SKM-1 (cell line): ENCODE measurements around the gene STKLD1.
"Not testable (repeated sequence)": the region's sequence is repeated elsewhere in the genome, so short reads cannot be mapped to it uniquely, and the experiment has no call there.

ENCODE experiments used
- DNase-seq: peaks from one replicate; lab custom pipeline; 2025; ENCODE audit not compliant: unreplicated experiment; lab: John Stamatoyannopoulos, UW

STKLD1 gene

DNA sequence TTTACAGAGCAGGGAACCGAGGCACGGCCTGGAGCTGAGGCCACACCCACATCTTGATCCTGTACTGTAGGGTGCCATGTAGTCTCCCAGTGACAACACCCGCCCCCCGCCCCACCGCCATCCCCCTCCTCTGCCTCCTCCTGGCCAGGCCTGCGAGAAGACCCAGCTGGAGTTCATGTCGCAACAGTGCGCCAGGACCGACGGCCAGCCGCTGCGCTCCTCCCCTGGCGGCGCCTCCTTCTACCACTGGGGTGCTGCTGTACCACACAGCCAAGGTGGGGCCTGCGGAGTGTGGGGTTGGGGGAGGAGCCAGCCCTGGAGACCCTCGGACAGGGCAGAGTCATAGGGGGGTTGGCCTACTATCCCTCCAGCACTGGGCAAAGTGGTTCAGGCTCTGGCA is 60.5 kb downstream of the STKLD1 start:
- no peak for DNase-seq

- no peak for DNase-seq
Observed at GRCh38 chr9:133437753-133438531, 61.8 kb downstream of the STKLD1 start.

GRCh38 chr9:133439337-133439736 is 63.2 kb downstream of the STKLD1 start:
- DNase-seq: no peak

DNA sequence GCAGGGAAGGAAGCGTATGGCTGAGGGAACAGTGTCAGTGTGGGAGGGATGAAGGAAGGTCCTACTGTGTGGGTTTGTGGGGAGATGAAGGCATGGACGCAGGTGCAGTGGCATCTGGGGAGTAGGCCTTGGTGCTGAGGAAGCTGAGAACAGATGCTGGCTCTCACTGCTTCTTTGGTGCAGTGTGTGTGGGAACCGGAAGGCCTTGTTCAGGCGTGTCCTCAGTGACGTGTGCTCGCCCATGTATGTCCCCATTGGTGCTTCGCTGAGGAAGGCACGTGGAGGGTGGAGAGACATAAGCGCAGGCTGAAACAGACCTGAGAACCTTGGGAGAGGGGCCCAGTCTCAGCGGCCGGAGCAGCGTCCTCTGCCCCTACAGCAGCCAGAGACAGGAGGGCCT is 64.7 kb downstream of the STKLD1 start:
- no peak for DNase-seq

DNA sequence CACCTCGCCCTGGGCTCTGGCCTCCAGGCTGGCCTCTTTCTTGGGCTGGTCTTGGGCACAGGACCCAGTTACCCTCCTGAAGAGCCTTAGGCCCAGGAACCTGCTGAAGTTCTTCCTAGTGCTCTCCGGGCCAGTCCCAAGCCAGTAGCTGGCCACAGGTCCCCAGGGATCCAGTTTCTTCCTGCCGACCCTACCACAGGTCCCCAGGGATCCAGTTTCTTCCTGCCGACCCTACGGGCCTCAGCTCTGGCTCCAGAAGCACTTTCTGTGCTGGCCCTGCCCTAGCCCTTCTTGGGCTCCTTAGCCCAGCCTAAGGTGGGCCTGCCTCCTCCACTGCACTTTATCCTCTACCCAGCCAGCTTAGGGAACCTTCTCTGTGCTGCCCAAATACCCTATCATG is 65.4 kb downstream of the STKLD1 start:
- no peak for DNase-seq

DNA sequence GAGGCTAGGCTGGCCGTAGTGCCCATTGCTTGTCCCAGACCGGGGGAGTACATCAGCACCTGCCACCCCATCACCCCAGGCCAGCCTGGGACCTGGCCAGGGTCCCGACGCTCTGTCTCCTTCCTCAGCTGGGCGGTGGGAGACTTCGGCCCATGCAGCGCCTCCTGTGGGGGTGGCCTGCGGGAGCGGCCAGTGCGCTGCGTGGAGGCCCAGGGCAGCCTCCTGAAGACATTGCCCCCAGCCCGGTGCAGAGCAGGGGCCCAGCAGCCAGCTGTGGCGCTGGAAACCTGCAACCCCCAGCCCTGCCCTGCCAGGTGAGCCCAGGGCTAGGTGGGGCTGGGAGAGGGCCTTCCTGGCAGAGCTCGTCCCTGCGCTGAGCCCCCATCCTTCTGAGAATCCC is 67.1 kb downstream of the STKLD1 start:
- DNase-seq: no peak

DNA sequence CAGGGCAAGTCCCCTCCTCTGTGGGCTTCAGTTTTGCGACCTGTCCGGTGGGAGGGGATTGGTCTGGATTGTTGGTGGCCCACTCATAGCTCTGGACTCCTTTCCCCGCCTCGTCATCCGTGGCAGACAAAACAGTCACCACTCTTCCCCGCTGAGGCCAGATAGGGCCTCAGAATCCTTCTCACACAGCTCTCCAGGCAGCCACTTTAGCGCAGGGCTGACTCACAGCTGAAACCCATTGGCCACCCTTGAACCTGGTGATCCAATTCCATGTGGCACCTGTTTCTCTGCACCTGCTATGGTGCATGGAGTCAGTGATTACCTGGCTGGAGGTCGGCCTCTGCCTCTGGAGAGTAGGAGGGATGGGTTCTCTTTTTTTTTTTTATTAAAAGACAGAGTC is 67.8 kb downstream of the STKLD1 start:
- DNase-seq: no peak

GRCh38 chr9:133445293-133445969 is 69.3 kb downstream of the STKLD1 start:
- no peak for DNase-seq

DNA sequence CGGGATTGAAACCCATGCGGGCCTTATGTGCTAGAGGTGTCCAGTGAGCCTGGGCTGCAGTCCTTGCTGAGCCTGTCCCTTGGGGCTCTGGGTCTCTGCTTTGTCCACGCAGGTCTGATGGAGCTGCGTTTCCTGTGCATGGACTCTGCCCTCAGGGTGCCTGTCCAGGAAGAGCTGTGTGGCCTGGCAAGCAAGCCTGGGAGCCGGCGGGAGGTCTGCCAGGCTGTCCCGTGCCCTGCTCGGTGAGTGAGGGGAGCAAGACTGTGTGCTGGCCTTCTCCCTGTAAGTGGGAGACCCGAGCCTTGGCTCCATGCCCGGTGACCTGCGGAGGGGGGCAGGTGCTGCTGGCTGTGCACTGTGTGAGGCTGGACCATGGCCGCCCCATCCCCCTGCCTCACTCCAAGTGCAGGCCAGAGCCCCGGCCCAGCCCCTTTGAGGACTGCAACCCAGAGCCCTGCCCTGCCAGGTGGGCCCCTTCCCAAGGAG is 72.4 kb downstream of the STKLD1 start:
- DNase-seq: no peak

- no peak for DNase-seq
Observed at GRCh38 chr9:133449760-133450159, 73.6 kb downstream of the STKLD1 start.

GRCh38 chr9:133451865-133452264 is 75.7 kb downstream of the STKLD1 start:
- not testable (repeated sequence) for DNase-seq

DNA sequence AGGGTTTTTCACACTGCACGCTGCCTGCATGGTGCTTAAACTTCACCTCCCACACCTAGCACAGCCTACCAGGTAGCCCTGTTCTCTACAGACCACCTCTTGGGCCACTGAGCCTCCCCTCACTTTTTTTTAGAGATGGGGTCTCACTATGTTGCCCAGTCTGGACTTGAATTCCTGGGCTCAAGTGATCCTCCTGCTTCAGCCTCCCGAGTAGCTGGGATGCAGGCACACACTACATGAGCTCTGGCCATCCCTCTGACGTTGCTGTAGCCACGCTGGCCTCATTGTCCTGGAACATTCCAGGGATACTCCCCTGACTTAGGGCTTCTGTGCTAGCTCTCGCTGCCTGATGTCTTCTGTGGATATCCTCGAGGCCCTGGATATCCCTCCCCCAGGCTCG is 76.4 kb downstream of the STKLD1 start:
- DNase-seq: no peak

- no peak for DNase-seq
Observed at GRCh38 chr9:133453651-133454050, 77.5 kb downstream of the STKLD1 start.

- no peak for DNase-seq
Observed at GRCh38 chr9:133454325-133454724, 78.2 kb downstream of the STKLD1 start.

DNA sequence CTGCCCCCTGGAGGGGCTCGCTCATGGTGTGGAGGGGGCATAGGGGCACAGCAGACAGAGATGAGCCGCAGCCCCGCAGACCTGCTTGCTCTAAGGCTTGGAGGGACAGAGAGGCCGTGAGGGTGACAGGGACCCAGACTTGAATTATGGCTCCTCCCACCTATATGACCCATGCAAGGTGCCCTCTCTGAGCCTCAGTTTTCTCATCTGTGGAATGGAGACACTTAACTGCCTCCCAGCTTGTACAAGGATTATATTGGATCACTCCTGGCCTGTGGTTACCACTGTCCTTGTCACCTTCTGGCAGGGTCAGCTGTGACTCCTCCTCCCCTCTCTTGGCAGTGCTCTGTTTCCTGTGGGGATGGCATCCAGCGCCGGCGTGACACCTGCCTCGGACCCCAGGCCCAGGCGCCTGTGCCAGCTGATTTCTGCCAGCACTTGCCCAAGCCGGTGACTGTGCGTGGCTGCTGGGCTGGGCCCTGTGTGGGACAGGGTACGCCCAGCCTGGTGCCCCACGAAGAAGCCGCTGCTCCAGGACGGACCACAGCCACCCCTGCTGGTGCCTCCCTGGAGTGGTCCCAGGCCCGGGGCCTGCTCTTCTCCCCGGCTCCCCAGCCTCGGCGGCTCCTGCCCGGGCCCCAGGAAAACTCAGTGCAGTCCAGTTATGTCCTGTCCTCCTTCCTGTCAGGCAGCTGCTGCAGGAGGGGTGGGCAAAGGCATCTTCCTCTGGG is 78.9 kb downstream of the STKLD1 start:
- DNase-seq: no peak
